K562 (cell line): Measurements from ENCODE around the gene KCNH2. TPM values are rescaled to one million over a fixed set of nuclear protein-coding genes. Genes with fewer than 3 reads are reported as not detected.

Experiments
- ATAC-seq: fragments of 200-7000 bp; cut with Tn5 transposase; 3 replicates; pipeline ENCODE4 v1.9.1; 2020; ENCODE audit warnings: moderate library complexity
- BruUV-seq: library from RNA; stranded (reverse); fragments of 400-500 nt; replicated peaks from 2 replicates; lab custom pipeline; 2021; lab: Mats Ljungman, UMichigan
- CTCF ChIA-PET: fragments of 300-600 bp; formaldehyde crosslinking; extraction: SDS; loops from one replicate; lab custom pipeline; 2021; ENCODE audit warnings: low intra/inter-chr PET ratio; lab: Yijun Ruan, JAX
- POLR2A ChIA-PET: fragments of 300-600, 350-650 bp; sonication (Branson Sonifier 250); formaldehyde crosslinking; extraction: SDS; loops from one replicate; lab custom pipeline; 2021; ENCODE audit warnings: antibody characterized with exemption, inconsistent platforms; lab: Yijun Ruan, JAX
- DNase-seq, 4 experiments: peaks; one replicate each; pipeline versions ENCODE4 v3.0.0 to v3.0.0-alpha.2; 2011 to 2018; ENCODE audit warnings: low spot score in 3 of 4, mixed read lengths in 3 of 4; ENCODE audit errors: extremely low read depth in 1 of 4
- FAIRE-seq: peaks from 2 replicates; lab custom pipeline; 2011; peaks lifted over from hg19 to GRCh38; lab: Jason Lieb, UNC
- H2AFZ ChIP-seq: 2 replicates; pipeline ENCODE4 v1.6.0; 2011; ENCODE audit warnings: low read depth, low read length, control low read depth, inconsistent platforms
- H3K27ac ChIP-seq: fragments of 200-600 bp; 3 replicates; pipeline ENCODE4 v1.8.0; 2011; ENCODE audit warnings: low read depth, mild to moderate bottlenecking, control low read depth, inconsistent platforms, low read length, moderate library complexity, mixed read lengths; ENCODE audit errors: extremely low read depth
- H3K27me3 ChIP-seq, 2 experiments: fragments of 300-600 bp in 1 of 2; 2 replicates in 1 of 2; 3 replicates in 1 of 2; pipeline versions ENCODE4 v1.6.0 to v1.8.0; 2011; ENCODE audit warnings: inconsistent platforms in 2 of 2, low read length in 2 of 2, mild to moderate bottlenecking in 1 of 2, mixed read lengths in 1 of 2, moderate library complexity in 1 of 2; ENCODE audit not compliant: control insufficient read depth in 2 of 2, insufficient read depth in 2 of 2
- H3K36me3 ChIP-seq: fragments of 300-600 bp; 3 replicates; pipeline ENCODE4 v1.8.0; 2011; ENCODE audit warnings: mild to moderate bottlenecking, low read length, inconsistent platforms; ENCODE audit not compliant: control insufficient read depth, insufficient read depth
- H3K4me1 ChIP-seq, 2 experiments: fragments of 200-600 bp in 1 of 2; replicated peaks in 1 of 2; 2 replicates in 1 of 2; 3 replicates in 1 of 2; pipeline versions ENCODE4 v1.5.1 to v1.8.0; 2011; ENCODE audit warnings: inconsistent platforms in 2 of 2, low read length in 2 of 2, mild to moderate bottlenecking in 1 of 2, mixed read lengths in 1 of 2, moderate library complexity in 1 of 2; ENCODE audit not compliant: control insufficient read depth in 2 of 2, insufficient read depth in 2 of 2
- H3K4me2 ChIP-seq: 2 replicates; pipeline ENCODE4 v1.6.1; 2011; ENCODE audit warnings: low read length, control low read depth, inconsistent platforms, mixed read lengths; ENCODE audit not compliant: insufficient read depth
- H3K4me3 ChIP-seq: fragments of 200-600 bp; sonication (generic), shearing (Covaris generic); 2 replicates; pipeline ENCODE4 v1.5.1; 2016; ENCODE audit warnings: control low read depth, inconsistent platforms
- H3K79me2 ChIP-seq: fragments of 200-600 bp; 3 replicates; pipeline ENCODE4 v1.8.0; 2011; ENCODE audit warnings: low read length, inconsistent platforms; ENCODE audit not compliant: control insufficient read depth, insufficient read depth
- H3K9ac ChIP-seq, 2 experiments: 2 replicates each; pipeline versions ENCODE4 v1.6.0 to v1.6.1; 2011; ENCODE audit warnings: low read depth in 2 of 2, low read length in 2 of 2, control low read depth in 1 of 2, inconsistent platforms in 1 of 2, mild to moderate bottlenecking in 1 of 2, mixed read lengths in 1 of 2; ENCODE audit not compliant: insufficient read depth in 1 of 2
- H3K9me1 ChIP-seq: one replicate; pipeline ENCODE4 v1.6.0; 2011; ENCODE audit warnings: inconsistent platforms, mild to moderate bottlenecking, low read length, moderate library complexity; ENCODE audit not compliant: control insufficient read depth, insufficient read depth
- H3K9me3 ChIP-seq: replicated peaks from 2 replicates; pipeline ENCODE4 v1.5.1; 2011; ENCODE audit warnings: low read depth, low read length, inconsistent platforms; ENCODE audit not compliant: control insufficient read depth, insufficient read depth
- H4K20me1 ChIP-seq: replicated peaks from 2 replicates; pipeline ENCODE4 v1.6.1; 2011; ENCODE audit warnings: low read length, inconsistent platforms, mixed read lengths; ENCODE audit not compliant: control insufficient read depth, insufficient read depth
- CHAMP1 ChIP-seq: fragments of 450-650 bp; IDR thresholded peaks from 2 replicates; pipeline ENCODE4 v1.6.1; 2016; ENCODE audit warnings: mild to moderate bottlenecking
- ETV5 ChIP-seq: sonication (generic); formaldehyde crosslinking; IDR thresholded peaks from 2 replicates; pipeline ENCODE4 v1.4.0; 2020; ENCODE audit warnings: low read depth, mild to moderate bottlenecking, missing genetic modification reagents
- HNRNPLL ChIP-seq: fragments of 200-400 bp; formaldehyde crosslinking; IDR thresholded peaks from 2 replicates; pipeline ENCODE4 v1.6.1; 2017; ENCODE audit warnings: low read length, low read depth, mild to moderate bottlenecking; ENCODE audit not compliant: poor library complexity, severe bottlenecking
- MLLT1 ChIP-seq, 2 experiments: fragments of 450-650 bp; IDR thresholded peaks; 2 replicates each; pipeline ENCODE4 v1.6.1; 2016
- MYC ChIP-seq, 2 experiments: fragments of 250-450 bp in 1 of 2; sonication (Bioruptor Pico) in 1 of 2; IDR thresholded peaks; 2 replicates each; pipeline versions ENCODE4 v1.5.1 to v1.6.1; 2012 to 2021; ENCODE audit warnings: low read depth in 2 of 2, borderline replicate concordance in 1 of 2, improper control_type of control experiment in 1 of 2, low read length in 1 of 2, mild to moderate bottlenecking in 1 of 2, moderate library complexity in 1 of 2
- PRPF4 ChIP-seq: fragments of 200-400 bp; formaldehyde crosslinking; IDR thresholded peaks from one replicate; pipeline ENCODE4 v1.6.1; 2017; ENCODE audit warnings: low read length, low read depth, mild to moderate bottlenecking; ENCODE audit not compliant: insufficient read depth, poor library complexity, severe bottlenecking
- TAL1 ChIP-seq: fragments of 450-650 bp; IDR thresholded peaks from 2 replicates; pipeline ENCODE4 v1.6.1; 2016; ENCODE audit warnings: mild to moderate bottlenecking
- TOE1 ChIP-seq, 2 experiments: fragments of 450-650 bp in 1 of 2; sonication (generic) in 1 of 2; formaldehyde crosslinking in 1 of 2; IDR thresholded peaks; 2 replicates each; pipeline versions ENCODE4 v1.7.1 to v1.8.0; 2016 to 2022; ENCODE audit warnings: borderline replicate concordance in 2 of 2, mild to moderate bottlenecking in 2 of 2, antibody characterized with exemption in 1 of 2, inconsistent platforms in 1 of 2, low read depth in 1 of 2, missing genetic modification reagents in 1 of 2, moderate library complexity in 1 of 2
- ZFP36 ChIP-seq: fragments of 150-350 bp; IDR thresholded peaks from 2 replicates; pipeline ENCODE4 v1.6.1; 2018; ENCODE audit warnings: low read length, low read depth; ENCODE audit not compliant: partially characterized antibody
- ZNF324 ChIP-seq: fragments of 250-450 bp; sonication (Bioruptor Pico); IDR thresholded peaks from 2 replicates; pipeline ENCODE4 v1.4.0; 2020; ENCODE audit warnings: mild to moderate bottlenecking
- ZSCAN29 ChIP-seq: fragments of 450-650 bp; IDR thresholded peaks from 2 replicates; pipeline ENCODE4 v1.6.1; 2017
- WGBS: fragments of 100-300 bp; shearing (Covaris generic); methylation state at CpG from one replicate; pipeline ENCODE4 v1.1.6; 2016; ENCODE audit warnings: low coverage, mixed read lengths; ENCODE audit not compliant: insufficient coverage; ENCODE audit errors: missing lambda C conversion rate; 5-methylcytosine and 5-hydroxymethylcytosine counted together
- in situ Hi-C: fragments of 300-500 bp; cut with MboI; formaldehyde crosslinking; loops from 4 replicates; pipeline ENCODE4 v1.15.0; 2018; ENCODE audit warnings: inconsistent platforms, mixed read lengths
- intact Hi-C: fragments of 100-400 bp; cut with micrococcal nuclease; formaldehyde crosslinking; loops from 2 replicates; pipeline ENCODE4 v1.14.2; 2022
- polyA plus RNA-seq, 8 experiments: library from polyadenylated mRNA; depleted of rRNA in 4 of 8; stranded (reverse) in 5 of 8; unstranded in 3 of 8; fragments of >200 nt; fragmentation: Nextera tagmentation in 2 of 8; fragmentation: Illumina TruSeq in 1 of 8; extraction: Ambion mirVana in 2 of 8; extraction: Trizol in 1 of 8; gene quantifications; 2 replicates each; pipeline versions ENCODE4 v1.2.1 to v1.2.3, GENCODE V29; 2011 to 2014; ENCODE audit warnings: inconsistent platforms in 1 of 8, missing spikeins in 1 of 8
- total RNA-seq, 7 experiments: library from RNA; depleted of rRNA in 6 of 7; stranded (reverse); fragments of >200 nt in 6 of 7; fragmentation: Illumina TruSeq in 2 of 7; extraction: Trizol in 2 of 7; gene quantifications; 2 replicates each; pipeline versions ENCODE4 v1.2.1 to v1.2.3, GENCODE V29; 2011 to 2021; ENCODE audit warnings: low replicate concordance in 1 of 7

The KCNH2 gene
- total and polyA plus RNA-seq, 9 of the 15 experiments (the other 6 are each of a cell fraction or from before 2014, with no cell fraction given) = 18.1 to 368 (median 218) TPM

- no peak for TF ChIP-seq ZSCAN29
- TF ChIP-seq PRPF4 = no peak
- peak; percentile 82 for TF ChIP-seq HNRNPLL
- peak; percentile 97 for TF ChIP-seq ZFP36
Observed at GRCh38 chr7:150947761-150948651, 30.1 kb downstream of the KCNH2 start (continued).

- ChIA-PET CTCF (no interaction called here), POLR2A (interaction anchor here (0.6 to 1.9 kb wide), 6 partner anchors 8 to 241 kb away, joined by 3 to 9 read pairs (median 8); no protein-coding TSS in a partner anchor)
- Histone ChIP-seq H2AFZ (no peak overlapping the region), H3K36me3 (peaks cover 85% of the 10 kb centered on the region), H3K4me2 (no peak overlapping the region), H3K27me3 (no peaks in the 10 kb centered on the region), H3K4me3 (no peak overlapping the region), H3K27ac (no peak overlapping the region), H4K20me1 (peaks cover 8% of the 10 kb centered on the region; the same call in 1 of the 2 replicates), H3K9me1 (peaks cover 13% of the 10 kb centered on the region), H3K9ac (no peak overlapping the region), H3K9me3 (no peaks in the 10 kb centered on the region), H3K79me2 (peaks cover 44% of the 10 kb centered on the region), H3K4me1 (peaks cover 40 to 92% of the 10 kb centered on the region in 2 experiments)
- no TSS peak for BruUV-seq
- in situ Hi-C loops (no loop called here), intact Hi-C loops (no loop called here)
- no peak for FAIRE-seq
- ATAC-seq = no peak
- no peak for DNase-seq
- WGBS = 90% methylated on average over 22 of the region's 31 CpGs
- TF ChIP-seq ZNF324 (CRISPR knock-in tag) (no peak), MYC (IDR thresholded peaks at IDR 0.05; ENCODE audit: low read depth, low read length) (no peak), MYC (CRISPR knock-in tag; IDR thresholded peaks at IDR 0.05; ENCODE audit: borderline replicate concordance, low read depth) (no peak), TAL1 (no peak), TOE1 (IDR thresholded peaks at IDR 0.05; ENCODE audit: borderline replicate concordance) (no peak), TOE1 (CRISPR knock-in tag; IDR thresholded peaks at IDR 0.05; ENCODE audit: borderline replicate concordance, low read depth) (no peak), ETV5 (CRISPR knock-in tag) (no peak), MLLT1 (IDR thresholded peaks at IDR 0.05) (no peak), CHAMP1 (no peak)
Observed at GRCh38 chr7:150947241-150947745, 30.8 kb downstream of the KCNH2 start.
